Natural killer cell (primary cell): ENCODE measurements around the gene NUDT13. TPM values are rescaled to one million over a fixed set of nuclear protein-coding genes. Genes with fewer than 3 reads are reported as not detected.
"Not testable (repeated sequence)": the region's sequence is repeated elsewhere in the genome, so short reads cannot be mapped to it uniquely, and the experiment has no call there.

ENCODE experiments used
- ATAC-seq, 3 donors: fragments of 150-1000 bp in 2 of 3; fragments of 200-7000 bp in 1 of 3; cut with Tn5 transposase; 1 replicate in 1 of 3; 2 replicates in 2 of 3; pipeline ENCODE4 v1.10.0; 2021; ENCODE audit warnings: mild to moderate bottlenecking in 2 of 3, moderate library complexity in 2 of 3
- DNase-seq, 2 donors: peaks; one replicate each; pipeline versions ENCODE4 v3.0.0 to v3.0.0-alpha.2; 2013 to 2021; ENCODE audit warnings: mixed read lengths in 1 of 2
- H3K27ac ChIP-seq: one replicate; pipeline ENCODE4 v1.5.1; 2013; ENCODE audit warnings: mild to moderate bottlenecking, low read length
- H3K27me3 ChIP-seq: one replicate; pipeline ENCODE4 v1.6.1; 2013; ENCODE audit warnings: low read length; ENCODE audit not compliant: control insufficient read depth, insufficient read depth
- H3K36me3 ChIP-seq: one replicate; pipeline ENCODE4 v1.6.1; 2013; ENCODE audit warnings: low read length; ENCODE audit not compliant: control insufficient read depth, insufficient read depth
- H3K4me1 ChIP-seq: one replicate; pipeline ENCODE4 v1.6.1; 2013; ENCODE audit warnings: low read length; ENCODE audit not compliant: control insufficient read depth, insufficient read depth
- H3K4me3 ChIP-seq: one replicate; pipeline ENCODE4 v1.5.1; 2013; ENCODE audit warnings: low read length
- H3K9me3 ChIP-seq: one replicate; pipeline ENCODE4 v1.6.1; 2013; ENCODE audit warnings: low read length; ENCODE audit not compliant: control insufficient read depth, insufficient read depth
- H3K27ac Mint-ChIP-seq, 2 donors: one replicate each; pipeline ENCODE4 v1.8.0; 2022; ENCODE audit warnings: mild to moderate bottlenecking in 2 of 2, mixed read lengths in 2 of 2, moderate library complexity in 1 of 2
- H3K27me3 Mint-ChIP-seq, 2 donors: one replicate each; pipeline ENCODE4 v1.8.0; 2022; ENCODE audit warnings: low read depth in 2 of 2, mixed read lengths in 2 of 2
- H3K36me3 Mint-ChIP-seq: one replicate; pipeline ENCODE4 v1.8.0; 2022; ENCODE audit warnings: mixed read lengths
- H3K4me1 Mint-ChIP-seq, 2 donors: one replicate each; pipeline ENCODE4 v1.8.0; 2022; ENCODE audit warnings: mixed read lengths in 2 of 2
- H3K4me3 Mint-ChIP-seq: one replicate; pipeline ENCODE4 v1.8.0; 2022; ENCODE audit warnings: mild to moderate bottlenecking, moderate library complexity, mixed read lengths
- H3K9me3 Mint-ChIP-seq, 2 donors: one replicate each; pipeline ENCODE4 v1.8.0; 2022; ENCODE audit warnings: mixed read lengths in 2 of 2
- WGBS: methylation state at CpG from one replicate; pipeline ENCODE4 v1.1.7; 2013; ENCODE audit warnings: missing lambda C conversion rate; ENCODE audit not compliant: insufficient coverage; 5-methylcytosine and 5-hydroxymethylcytosine counted together
- intact Hi-C: fragments of 100-400 bp; cut with micrococcal nuclease; formaldehyde crosslinking; loops from one replicate; pipeline ENCODE4 v1.14.2; 2022
- total RNA-seq, 4 donors: library from RNA; stranded (reverse); fragments of 120-200 nt in 1 of 4; gene quantifications; one replicate each; pipeline versions ENCODE4 v1.2.3 to v1.2.4, GENCODE V29; 2013 to 2022
- TF ChIP-seq, protein P1 (sequence below): fragments of 200-600 bp; IDR thresholded peaks from one replicate; pipeline ENCODE4 v1.8.0; 2022; ENCODE audit warnings: antibody characterized with exemption

Gene NUDT13
- total RNA-seq, 3 donors from 2014 or later (not counting 1 experiment from before 2014, with no cell fraction given) = 0.35 to 1.3 (median 0.65) TPM

- TF ChIP-seq, protein P1, sequence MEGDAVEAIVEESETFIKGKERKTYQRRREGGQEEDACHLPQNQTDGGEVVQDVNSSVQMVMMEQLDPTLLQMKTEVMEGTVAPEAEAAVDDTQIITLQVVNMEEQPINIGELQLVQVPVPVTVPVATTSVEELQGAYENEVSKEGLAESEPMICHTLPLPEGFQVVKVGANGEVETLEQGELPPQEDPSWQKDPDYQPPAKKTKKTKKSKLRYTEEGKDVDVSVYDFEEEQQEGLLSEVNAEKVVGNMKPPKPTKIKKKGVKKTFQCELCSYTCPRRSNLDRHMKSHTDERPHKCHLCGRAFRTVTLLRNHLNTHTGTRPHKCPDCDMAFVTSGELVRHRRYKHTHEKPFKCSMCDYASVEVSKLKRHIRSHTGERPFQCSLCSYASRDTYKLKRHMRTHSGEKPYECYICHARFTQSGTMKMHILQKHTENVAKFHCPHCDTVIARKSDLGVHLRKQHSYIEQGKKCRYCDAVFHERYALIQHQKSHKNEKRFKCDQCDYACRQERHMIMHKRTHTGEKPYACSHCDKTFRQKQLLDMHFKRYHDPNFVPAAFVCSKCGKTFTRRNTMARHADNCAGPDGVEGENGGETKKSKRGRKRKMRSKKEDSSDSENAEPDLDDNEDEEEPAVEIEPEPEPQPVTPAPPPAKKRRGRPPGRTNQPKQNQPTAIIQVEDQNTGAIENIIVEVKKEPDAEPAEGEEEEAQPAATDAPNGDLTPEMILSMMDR = no peak
- H3K4me3 Mint-ChIP-seq = no peak overlapping the region
- WGBS = 100% methylated on average over 1 of the region's 1 CpG
- peak overlapping the region in 1 of 2 donors; percentile 51 for H3K27ac Mint-ChIP-seq
- H3K4me1 Mint-ChIP-seq = peaks cover 17 to 28% of the 10 kb centered on the region in 2 donors
- Histone ChIP-seq H3K9me3 (no peaks in the 10 kb centered on the region), H3K27me3 (no peaks in the 10 kb centered on the region), H3K27ac (no peak overlapping the region), H3K4me1 (no peaks in the 10 kb centered on the region), H3K4me3 (no peak overlapping the region), H3K36me3 (peaks cover 3% of the 10 kb centered on the region)
- intact Hi-C loops = loop anchor here (5.0 kb wide), 1 partner anchor 837 kb away; no protein-coding TSS in a partner anchor
- no peaks in the 10 kb centered on the region for H3K36me3 Mint-ChIP-seq
- no peak for DNase-seq
- H3K9me3 Mint-ChIP-seq = no peaks in the 10 kb centered on the region
- no peaks in the 10 kb centered on the region for H3K27me3 Mint-ChIP-seq
- ATAC-seq = no peak
Measured at GRCh38 chr10:73099141-73099540, 11.1 kb upstream of the NUDT13 start.

GRCh38 chr10:73106301-73106700, 4.0 kb upstream of the NUDT13 start:
- Mint-ChIP-seq H3K27ac (no peak overlapping the region), H3K36me3 (no peaks in the 10 kb centered on the region)
- intact Hi-C loops = no loop called here

GRCh38 chr10:73109248-73109652, 1.0 kb upstream of the NUDT13 start:
- H3K27me3 Mint-ChIP-seq, H3K4me1 ChIP-seq, H3K4me3 ChIP-seq, H3K27ac ChIP-seq, H3K9me3 ChIP-seq, DNase-seq, intact Hi-C loops, H3K27me3 ChIP-seq, ATAC-seq, H3K36me3 Mint-ChIP-seq, H3K4me3 Mint-ChIP-seq, H3K27ac Mint-ChIP-seq, H3K36me3 ChIP-seq, H3K9me3 Mint-ChIP-seq: not testable (repeated sequence)
- WGBS = 94% methylated on average over 4 of the region's 4 CpGs
- H3K4me1 Mint-ChIP-seq = peaks cover 0 to 12% of the 10 kb centered on the region in 2 donors

More at GRCh38 chr10:73106301-73106700, 4.0 kb upstream of the NUDT13 start:
- 94% methylated on average over 2 of the region's 3 CpGs for WGBS
- Histone ChIP-seq H3K4me3 (no peak overlapping the region), H3K27ac (no peak overlapping the region), H3K9me3 (no peaks in the 10 kb centered on the region), H3K4me1 (peaks cover 5% of the 10 kb centered on the region), H3K27me3 (no peaks in the 10 kb centered on the region), H3K36me3 (no peaks in the 10 kb centered on the region)
- TF ChIP-seq, protein P1 = no peak
- H3K4me3 Mint-ChIP-seq = no peak overlapping the region
- peaks cover 0 to 12% of the 10 kb centered on the region in 2 donors for H3K4me1 Mint-ChIP-seq
- no peak for DNase-seq
- H3K27me3 Mint-ChIP-seq = no peaks in the 10 kb centered on the region
- H3K9me3 Mint-ChIP-seq = no peaks in the 10 kb centered on the region
- ATAC-seq = no peak

DNA sequence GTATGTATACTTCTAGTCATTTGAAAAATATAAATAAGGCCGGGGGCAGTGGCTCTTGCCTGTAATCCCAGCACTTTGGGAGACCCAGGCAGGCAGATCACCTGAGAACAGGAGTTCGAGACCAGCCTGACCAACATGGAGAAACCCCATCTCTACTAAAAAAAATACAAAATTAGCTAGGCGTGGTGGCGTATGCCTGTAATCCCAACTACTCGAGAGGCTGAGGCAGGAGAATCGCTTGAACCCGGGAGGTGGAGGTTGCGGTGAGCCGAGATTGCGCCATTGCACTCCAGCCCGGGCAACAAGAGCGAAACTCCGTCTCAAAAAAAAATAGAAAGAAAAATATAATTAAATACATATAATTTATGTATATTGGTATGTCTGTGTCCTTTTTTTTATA, 1.8 kb downstream of the NUDT13 start:
- H3K9me3 Mint-ChIP-seq, H3K4me1 ChIP-seq, H3K27ac Mint-ChIP-seq, DNase-seq, H3K9me3 ChIP-seq, H3K27me3 ChIP-seq, H3K36me3 ChIP-seq, H3K4me3 Mint-ChIP-seq, H3K36me3 Mint-ChIP-seq, H3K27ac ChIP-seq, intact Hi-C loops, H3K27me3 Mint-ChIP-seq, H3K4me3 ChIP-seq, ATAC-seq: not testable (repeated sequence)
- WGBS = 100% methylated on average over 4 of the region's 13 CpGs
- H3K4me1 Mint-ChIP-seq = peaks cover 0 to 12% of the 10 kb centered on the region in 2 donors
